H1 (cell line): ENCODE data around the gene STXBP6. TPM values are rescaled to one million over a fixed set of nuclear protein-coding genes. Genes with fewer than 3 reads are reported as not detected.

Experiments
- BRCA1 ChIP-seq: IDR thresholded peaks from 2 replicates; pipeline ENCODE4 v1.6.1; 2012; ENCODE audit warnings: low read depth, low read length, improper control_type of control experiment
- CTCF ChIP-seq, 3 experiments: IDR thresholded peaks; 1 replicate in 2 of 3; 2 replicates in 1 of 3; pipeline versions ENCODE4 v1.5.1 to v1.6.1; 2011; ENCODE audit warnings: low read length in 3 of 3, mild to moderate bottlenecking in 3 of 3, inconsistent platforms in 2 of 3, low read depth in 1 of 3, moderate library complexity in 1 of 3; ENCODE audit not compliant: insufficient read depth in 1 of 3; ENCODE audit errors: control extremely low read depth in 1 of 3
- RAD21 ChIP-seq, 2 experiments: IDR thresholded peaks in 1 of 2; conservative IDR thresholded peaks in 1 of 2; 2 replicates each; pipeline ENCODE4 v1.6.1; 2011; ENCODE audit warnings: low read depth in 2 of 2, low read length in 2 of 2, improper control_type of control experiment in 1 of 2, inconsistent platforms in 1 of 2, mild to moderate bottlenecking in 1 of 2, moderate library complexity in 1 of 2
- polyA plus RNA-seq, 7 experiments: library from polyadenylated mRNA; depleted of rRNA in 3 of 7; stranded (reverse) in 5 of 7; unstranded in 2 of 7; fragments of >200 nt in 5 of 7; fragments of 200-250 nt in 2 of 7; gene quantifications; 1 replicate in 5 of 7; 2 replicates in 1 of 7; 4 replicates in 1 of 7; pipeline versions ENCODE4 v1.2.1 to v1.2.3, GENCODE V29; 2011 to 2013; ENCODE audit warnings: missing spikeins in 2 of 7, mixed read lengths in 2 of 7
- total RNA-seq: library from RNA; stranded (reverse); fragmentation: NEBNext Ultra II Directional; extraction: Animal tissue kit (Norgen Biotek cat#: 25700); gene quantifications from 2 replicates; pipeline ENCODE4 v1.2.1, GENCODE V29; 2021

The STXBP6 gene
- total and polyA plus RNA-seq, 2 of the 8 experiments (the other 6 are each of a cell fraction or from before 2014, with no cell fraction given) = 9.4 to 18.1 TPM

GRCh38 chr14:24804552-24805212, 245.3 kb downstream of the STXBP6 start (continued):
- TF ChIP-seq CTCF (IDR thresholded peaks at IDR 0.05; ENCODE audit: control extremely low read depth in 1 of 3, insufficient read depth in 1 of 3, low read depth in 1 of 3, low read length in 3 of 3) (no peak), RAD21 (IDR thresholded peaks at IDR 0.05 in 1 of 2, conservative IDR thresholded peaks at IDR 0.05 in 1 of 2; ENCODE audit: low read depth in 2 of 2, low read length in 2 of 2) (no peak), BRCA1 (no peak)
- TF ChIP-seq, all 59 proteins: peak for 0
